H1 (cell line): ENCODE data around the gene HOTAIR. TPM values are rescaled to one million over a fixed set of nuclear protein-coding genes. Genes with fewer than 3 reads are reported as not detected.

Source experiments
- CTCF ChIA-PET: fragments of 300-600 bp; sonication (Branson Sonifier 250); formaldehyde crosslinking; loops from one replicate; lab custom pipeline; 2021; ENCODE audit not compliant: partially characterized antibody; lab: Charles Lee
- POLR2A ChIA-PET: fragments of 300-600 bp; sonication (Branson Sonifier 250); formaldehyde crosslinking; loops from one replicate; lab custom pipeline; 2021; ENCODE audit warnings: inconsistent platforms; ENCODE audit not compliant: partially characterized antibody; lab: Charles Lee
- DNase-seq, 2 experiments: peaks; one replicate each; pipeline versions ENCODE4 v3.0.0 to v3.0.0-alpha.2; 2010 to 2022; ENCODE audit warnings: low spot score in 2 of 2, low read depth in 1 of 2, mixed read lengths in 1 of 2
- FAIRE-seq: peaks from 2 replicates; lab custom pipeline; 2011; peaks lifted over from hg19 to GRCh38; lab: Jason Lieb, UNC
- H2AFZ ChIP-seq: 2 replicates; pipeline ENCODE4 v1.8.1; 2012; ENCODE audit warnings: low read length, inconsistent platforms
- H2AK5ac ChIP-seq: 2 replicates; pipeline ENCODE4 v1.6.1; 2013; ENCODE audit warnings: low read depth, low read length
- H2BK120ac ChIP-seq: replicated peaks from 2 replicates; pipeline ENCODE3; 2013; ENCODE audit warnings: low read depth, low read length, inconsistent platforms
- H2BK12ac ChIP-seq: 2 replicates; pipeline ENCODE4 v1.6.1; 2013; ENCODE audit warnings: low read depth, low read length
- H2BK15ac ChIP-seq: 2 replicates; pipeline ENCODE4 v1.6.1; 2013; ENCODE audit warnings: low read length
- H2BK20ac ChIP-seq: 2 replicates; pipeline ENCODE4 v1.6.1; 2013; ENCODE audit warnings: low read length
- H2BK5ac ChIP-seq: 2 replicates; pipeline ENCODE4 v1.6.1; 2013; ENCODE audit warnings: low read depth, low read length
- H3K14ac ChIP-seq: 2 replicates; pipeline ENCODE4 v1.6.1; 2013; ENCODE audit warnings: inconsistent platforms; ENCODE audit not compliant: insufficient read length
- H3K18ac ChIP-seq: 2 replicates; pipeline ENCODE4 v1.6.1; 2013; ENCODE audit warnings: low read length; ENCODE audit errors: extremely low read depth
- H3K23ac ChIP-seq: 2 replicates; pipeline ENCODE4 v1.6.1; 2013; ENCODE audit warnings: inconsistent platforms; ENCODE audit not compliant: insufficient read length
- H3K23me2 ChIP-seq: 2 replicates; pipeline ENCODE4 v1.6.1; 2013; ENCODE audit warnings: low read depth, low read length
- H3K27ac ChIP-seq: 2 replicates; pipeline ENCODE4 v1.6.1; 2011; ENCODE audit warnings: low read depth, low read length, inconsistent platforms
- H3K27me3 ChIP-seq, 4 experiments: replicated peaks in 1 of 4; 1 replicate in 1 of 4; 2 replicates in 3 of 4; pipeline versions ENCODE4 v1.6.1 to v1.8.1; 2011 to 2013; ENCODE audit warnings: low read length in 3 of 4, mild to moderate bottlenecking in 3 of 4, inconsistent platforms in 2 of 4, mixed read lengths in 2 of 4, moderate library complexity in 1 of 4; ENCODE audit not compliant: control insufficient read depth in 3 of 4, insufficient read depth in 3 of 4; ENCODE audit errors: extremely low read depth in 1 of 4
- H3K36me3 ChIP-seq, 4 experiments: 2 replicates each; pipeline versions ENCODE4 v1.6.1 to v1.8.1; 2011 to 2013; ENCODE audit warnings: mild to moderate bottlenecking in 4 of 4, low read length in 3 of 4, moderate library complexity in 2 of 4, control low read depth in 1 of 4, inconsistent platforms in 1 of 4; ENCODE audit not compliant: insufficient read depth in 4 of 4, control insufficient read depth in 2 of 4
- H3K4ac ChIP-seq: replicated peaks from 2 replicates; pipeline ENCODE3; 2013; ENCODE audit warnings: low read length, low read depth, mixed read lengths, inconsistent platforms; ENCODE audit not compliant: insufficient read length
- H3K4me1 ChIP-seq, 4 experiments: replicated peaks in 1 of 4; 1 replicate in 1 of 4; 2 replicates in 3 of 4; pipeline versions ENCODE4 v1.6.1 to v1.8.1; 2011 to 2013; ENCODE audit warnings: low read length in 3 of 4, inconsistent platforms in 2 of 4, mixed read lengths in 1 of 4; ENCODE audit not compliant: insufficient read depth in 4 of 4, control insufficient read depth in 3 of 4
- H3K4me2 ChIP-seq, 2 experiments: 2 replicates each; pipeline versions ENCODE4 v1.6.1 to v1.8.1; 2011 to 2013; ENCODE audit warnings: low read depth in 2 of 2, low read length in 2 of 2, control low read depth in 1 of 2, inconsistent platforms in 1 of 2, mild to moderate bottlenecking in 1 of 2; ENCODE audit not compliant: insufficient read depth in 1 of 2
- H3K4me3 ChIP-seq, 4 experiments: fragments of 200-600, 300-600 bp in 1 of 4; sonication (generic), shearing (Covaris generic), sonication (Bioruptor Twin) in 1 of 4; 2 replicates each; pipeline versions ENCODE4 v1.5.1 to v1.8.1; 2011 to 2016; ENCODE audit warnings: low read length in 4 of 4, low read depth in 3 of 4, control low read depth in 2 of 4, inconsistent platforms in 2 of 4, mild to moderate bottlenecking in 2 of 4, mixed read lengths in 1 of 4, moderate library complexity in 1 of 4; ENCODE audit not compliant: insufficient read depth in 2 of 4; ENCODE audit errors: extremely low read depth in 1 of 4
- H3K56ac ChIP-seq: replicated peaks from 2 replicates; pipeline ENCODE3; 2013; ENCODE audit warnings: low read depth, mild to moderate bottlenecking, mixed read lengths, low read length, inconsistent platforms; ENCODE audit not compliant: insufficient read length
- H3K79me1 ChIP-seq: 2 replicates; pipeline ENCODE4 v1.6.1; 2013; ENCODE audit warnings: low read depth, low read length, control low read depth
- H3K79me2 ChIP-seq, 2 experiments: 2 replicates each; pipeline versions ENCODE4 v1.6.1 to v1.8.1; 2012 to 2013; ENCODE audit warnings: low read length in 2 of 2, mild to moderate bottlenecking in 2 of 2, inconsistent platforms in 1 of 2; ENCODE audit not compliant: insufficient read depth in 2 of 2, control insufficient read depth in 1 of 2
- H3K9ac ChIP-seq, 4 experiments: replicated peaks in 1 of 4; 1 replicate in 1 of 4; 2 replicates in 3 of 4; pipeline versions ENCODE4 v1.6.1 to v1.8.1; 2011 to 2013; ENCODE audit warnings: low read depth in 3 of 4, low read length in 3 of 4, control low read depth in 2 of 4, mild to moderate bottlenecking in 2 of 4, moderate library complexity in 2 of 4, inconsistent platforms in 1 of 4; ENCODE audit errors: extremely low read depth in 1 of 4
- H3K9me3 ChIP-seq, 2 experiments: 2 replicates each; pipeline versions ENCODE4 v1.6.1 to v1.8.1; 2012 to 2013; ENCODE audit warnings: mild to moderate bottlenecking in 2 of 2, moderate library complexity in 2 of 2, control low read depth in 1 of 2, inconsistent platforms in 1 of 2, low read depth in 1 of 2, low read length in 1 of 2, mixed read lengths in 1 of 2; ENCODE audit not compliant: insufficient read depth in 2 of 2
- H4K20me1 ChIP-seq, 2 experiments: replicated peaks in 1 of 2; 2 replicates each; pipeline versions ENCODE3 to v1.8.1; 2011 to 2013; ENCODE audit warnings: inconsistent platforms in 2 of 2, low read length in 2 of 2, mild to moderate bottlenecking in 1 of 2; ENCODE audit not compliant: insufficient read depth in 2 of 2, control insufficient read depth in 1 of 2
- H4K5ac ChIP-seq: 2 replicates; pipeline ENCODE4 v1.6.1; 2013; ENCODE audit warnings: low read length, low read depth, mixed read lengths, inconsistent platforms; ENCODE audit not compliant: insufficient read length
- H4K8ac ChIP-seq: 2 replicates; pipeline ENCODE4 v1.8.0; 2013; ENCODE audit warnings: mild to moderate bottlenecking, moderate library complexity, low read length, inconsistent platforms; ENCODE audit not compliant: insufficient read depth; ENCODE audit errors: extremely low read depth
- H4K91ac ChIP-seq: replicated peaks from 2 replicates; pipeline ENCODE3; 2013; ENCODE audit warnings: low read length, mixed read lengths, inconsistent platforms; ENCODE audit not compliant: insufficient read length
- CBX5 ChIP-seq: fragments of 300-800, 300-1000 bp; sonication (generic); IDR thresholded peaks from 2 replicates; pipeline ENCODE4 v1.7.1; 2016; ENCODE audit warnings: antibody characterized with exemption, low read length, low read depth
- EZH2 ChIP-seq: fragments of 200-600 bp; sonication (generic); IDR thresholded peaks from 2 replicates; pipeline ENCODE4 v1.7.1; 2012; ENCODE audit warnings: low read depth, mild to moderate bottlenecking, moderate library complexity, low read length, inconsistent platforms; ENCODE audit not compliant: severe bottlenecking
- POU5F1 ChIP-seq: IDR thresholded peaks from 2 replicates; pipeline ENCODE4 v1.6.1; 2011; ENCODE audit warnings: low read depth, mild to moderate bottlenecking, low read length, moderate library complexity
- RAD21 ChIP-seq, 2 experiments: IDR thresholded peaks in 1 of 2; conservative IDR thresholded peaks in 1 of 2; 2 replicates each; pipeline ENCODE4 v1.6.1; 2011; ENCODE audit warnings: low read depth in 2 of 2, low read length in 2 of 2, improper control_type of control experiment in 1 of 2, inconsistent platforms in 1 of 2, mild to moderate bottlenecking in 1 of 2, moderate library complexity in 1 of 2
- RNF2 ChIP-seq: fragments of 200-900, 300-1000 bp; sonication (generic); IDR thresholded peaks from 2 replicates; pipeline ENCODE4 v1.7.1; 2016; ENCODE audit warnings: borderline replicate concordance, low read depth, mild to moderate bottlenecking, antibody characterized with exemption, low read length; ENCODE audit not compliant: poor library complexity, severe bottlenecking; ENCODE audit errors: missing control alignments
- SUZ12 ChIP-seq: fragments of 200-600 bp; sonication (generic); IDR thresholded peaks from 2 replicates; pipeline ENCODE4 v1.6.1; 2012; ENCODE audit warnings: mild to moderate bottlenecking, inconsistent platforms, low read length, moderate library complexity, mixed read lengths
- WGBS, 2 experiments: shearing (Covaris generic) in 1 of 2; methylation state at CpG; one replicate each; pipeline versions ENCODE4 v1.1.6 to v1.1.7; 2013 to 2015; ENCODE audit warnings: low lambda C conversion rate in 2 of 2, mixed read lengths in 2 of 2, inconsistent platforms in 1 of 2, low coverage in 1 of 2, missing lambda C conversion rate in 1 of 2; ENCODE audit not compliant: insufficient replicate concordance in 2 of 2, insufficient coverage in 1 of 2, insufficient read length in 1 of 2; ENCODE audit errors: extremely low coverage in 1 of 2, missing lambda C conversion rate in 1 of 2; 5-methylcytosine and 5-hydroxymethylcytosine counted together
- polyA plus RNA-seq, 7 experiments: library from polyadenylated mRNA; depleted of rRNA in 3 of 7; stranded (reverse) in 5 of 7; unstranded in 2 of 7; fragments of >200 nt in 5 of 7; fragments of 200-250 nt in 2 of 7; gene quantifications; 1 replicate in 5 of 7; 2 replicates in 1 of 7; 4 replicates in 1 of 7; pipeline versions ENCODE4 v1.2.1 to v1.2.3, GENCODE V29; 2011 to 2013; ENCODE audit warnings: missing spikeins in 2 of 7, mixed read lengths in 2 of 7
- total RNA-seq: library from RNA; stranded (reverse); fragmentation: NEBNext Ultra II Directional; extraction: Animal tissue kit (Norgen Biotek cat#: 25700); gene quantifications from 2 replicates; pipeline ENCODE4 v1.2.1, GENCODE V29; 2021
- TF ChIP-seq, protein P1 (sequence below), 3 experiments: IDR thresholded peaks; 1 replicate in 2 of 3; 2 replicates in 1 of 3; pipeline versions ENCODE4 v1.5.1 to v1.6.1; 2011; ENCODE audit warnings: low read length in 3 of 3, mild to moderate bottlenecking in 3 of 3, inconsistent platforms in 2 of 3, low read depth in 1 of 3, moderate library complexity in 1 of 3; ENCODE audit not compliant: insufficient read depth in 1 of 3; ENCODE audit errors: control extremely low read depth in 1 of 3

The HOTAIR gene
- total and polyA plus RNA-seq, 2 of the 8 experiments (the other 6 are each of a cell fraction or from before 2014, with no cell fraction given) = not detected

GRCh38 chr12:53952335-53952694 is 22.4 kb downstream of the HOTAIR start:
- 8% methylated on average over 13 of the region's 13 CpGs; no CpG with 5 or more reads in 1 of the 2 experiments for WGBS, 2 experiments
- no peak for FAIRE-seq

More at GRCh38 chr12:53952335-53952694, 22.4 kb downstream of the HOTAIR start:
- Histone ChIP-seq H3K4ac (no peak overlapping the region), H3K23ac (no peak overlapping the region), H2AK5ac (no peak overlapping the region), H3K18ac (no peak overlapping the region), H2BK12ac (no peak overlapping the region), H3K4me3 (no peak overlapping the region), H3K14ac (no peak overlapping the region), H3K4me2 (no peak overlapping the region), H3K4me1 (peaks cover 0 to 19% (median 4%) of the 10 kb centered on the region in 4 experiments; a peak in 6 of 7 replicates), H2BK5ac (no peak overlapping the region), H3K23me2 (no peaks in the 10 kb centered on the region), H4K20me1 (peaks cover 27 to 49% of the 10 kb centered on the region in 2 experiments), H3K27ac (no peak overlapping the region), H3K27me3 (peaks cover 100% of the 10 kb centered on the region in 4 experiments), H4K5ac (no peak overlapping the region), H2BK20ac (no peak overlapping the region), H3K79me2 (no peaks in the 10 kb centered on the region), H4K8ac (no peak overlapping the region), H3K79me1 (no peaks in the 10 kb centered on the region), H2BK120ac (no peak overlapping the region), H2BK15ac (no peak overlapping the region), H3K9ac (no peak overlapping the region), H4K91ac (no peak overlapping the region), H3K36me3 (peaks cover 0 to 9% (median 0%) of the 10 kb centered on the region in 4 experiments; a peak in 1 of 8 replicates), H2AFZ (no peak overlapping the region), H3K9me3 (no peaks in the 10 kb centered on the region; a peak in 1 of 4 replicates), H3K56ac (no peak overlapping the region)
- peak in 1 of 2 experiments; percentile 57 for DNase-seq
- CTCF ChIA-PET = interaction anchor here (0.6 to 5.6 kb wide), 18 partner anchors 9 to 904 kb away, joined by 3 to 40 read pairs (median 5); partner anchors contain the start of genes CISTR, HOXC10 and HOXC11
- POLR2A ChIA-PET = interaction anchor here (1.1 to 3.2 kb wide), 3 partner anchors 9 to 14 kb away, joined by 3 to 12 read pairs (median 9); partner anchors contain the start of gene HOXC13
- TF ChIP-seq RNF2 (peak; percentile 4), POU5F1 (no peak), CBX5 (no peak), RAD21 (IDR thresholded peaks at IDR 0.05 in 1 of 2, conservative IDR thresholded peaks at IDR 0.05 in 1 of 2; ENCODE audit: low read depth in 2 of 2, low read length in 2 of 2) (peak; percentile 6; a peak in 1 of 4 replicates), EZH2 (peak; percentile 53), SUZ12 (0 out of 2 replicates have a peak, but pooled peaks have one; percentile 27)
- TF ChIP-seq, protein P1, sequence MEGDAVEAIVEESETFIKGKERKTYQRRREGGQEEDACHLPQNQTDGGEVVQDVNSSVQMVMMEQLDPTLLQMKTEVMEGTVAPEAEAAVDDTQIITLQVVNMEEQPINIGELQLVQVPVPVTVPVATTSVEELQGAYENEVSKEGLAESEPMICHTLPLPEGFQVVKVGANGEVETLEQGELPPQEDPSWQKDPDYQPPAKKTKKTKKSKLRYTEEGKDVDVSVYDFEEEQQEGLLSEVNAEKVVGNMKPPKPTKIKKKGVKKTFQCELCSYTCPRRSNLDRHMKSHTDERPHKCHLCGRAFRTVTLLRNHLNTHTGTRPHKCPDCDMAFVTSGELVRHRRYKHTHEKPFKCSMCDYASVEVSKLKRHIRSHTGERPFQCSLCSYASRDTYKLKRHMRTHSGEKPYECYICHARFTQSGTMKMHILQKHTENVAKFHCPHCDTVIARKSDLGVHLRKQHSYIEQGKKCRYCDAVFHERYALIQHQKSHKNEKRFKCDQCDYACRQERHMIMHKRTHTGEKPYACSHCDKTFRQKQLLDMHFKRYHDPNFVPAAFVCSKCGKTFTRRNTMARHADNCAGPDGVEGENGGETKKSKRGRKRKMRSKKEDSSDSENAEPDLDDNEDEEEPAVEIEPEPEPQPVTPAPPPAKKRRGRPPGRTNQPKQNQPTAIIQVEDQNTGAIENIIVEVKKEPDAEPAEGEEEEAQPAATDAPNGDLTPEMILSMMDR (IDR thresholded peaks at IDR 0.05; ENCODE audit: control extremely low read depth in 1 of 3, insufficient read depth in 1 of 3, low read depth in 1 of 3, low read length in 3 of 3) = peak in 2 of 3 experiments; percentile 12 to 29; a peak in 1 of 4 replicates
